WTC11 (cell line): ENCODE results near the gene EIF4E1B. TPM values are rescaled to one million over a fixed set of nuclear protein-coding genes. Genes with fewer than 3 reads are reported as not detected.

Source experiments
- ATAC-seq: fragments of 200-7000 bp; cut with Tn5 transposase; 2 replicates; pipeline ENCODE4 v1.10.0; 2021; ENCODE audit warnings: mild to moderate bottlenecking, moderate library complexity
- CTCF ChIA-PET: fragments of 300-600 bp; sonication (Branson Sonifier 250); formaldehyde crosslinking; loops from one replicate; lab custom pipeline; 2021; ENCODE audit warnings: antibody characterized with exemption; lab: Charles Lee
- POLR2A ChIA-PET: fragments of 350-600 bp; sonication (Branson Sonifier 250); formaldehyde crosslinking; loops from one replicate; lab custom pipeline; 2021; ENCODE audit warnings: antibody characterized with exemption; lab: Charles Lee
- DNase-seq: peaks from one replicate; pipeline ENCODE4 v3.0.0; 2021; ENCODE audit warnings: low spot score
- H3K27ac Mint-ChIP-seq: 2 replicates; pipeline ENCODE4 v1.8.0; 2021; ENCODE audit warnings: mixed read lengths
- H3K27me3 Mint-ChIP-seq: 2 replicates; pipeline ENCODE4 v1.8.0; 2021; ENCODE audit warnings: low read depth, mild to moderate bottlenecking, moderate library complexity, mixed read lengths
- H3K36me3 Mint-ChIP-seq: 2 replicates; pipeline ENCODE4 v1.8.0; 2021; ENCODE audit warnings: mixed read lengths
- H3K4me1 Mint-ChIP-seq: 2 replicates; pipeline ENCODE4 v1.8.0; 2022; ENCODE audit warnings: mixed read lengths
- H3K4me3 Mint-ChIP-seq: 2 replicates; pipeline ENCODE4 v1.8.0; 2021; ENCODE audit warnings: mild to moderate bottlenecking, moderate library complexity, mixed read lengths
- H3K9me3 Mint-ChIP-seq: 2 replicates; pipeline ENCODE4 v1.8.0; 2021; ENCODE audit warnings: mixed read lengths
- ATF1 ChIP-seq: sonication (generic); formaldehyde crosslinking; IDR thresholded peaks from 2 replicates; pipeline ENCODE4 v1.8.1; 2023; ENCODE audit warnings: mild to moderate bottlenecking, moderate library complexity, missing genetic modification reagents
- CBFB ChIP-seq: sonication (generic); formaldehyde crosslinking; IDR thresholded peaks from 2 replicates; pipeline ENCODE4 v1.8.1; 2022; ENCODE audit warnings: mild to moderate bottlenecking, low read depth, missing genetic modification reagents
- CREM ChIP-seq: sonication (generic); formaldehyde crosslinking; IDR thresholded peaks from 2 replicates; pipeline ENCODE4 v1.8.1; 2022; ENCODE audit warnings: mild to moderate bottlenecking, missing genetic modification reagents, moderate library complexity
- E2F5 ChIP-seq: sonication (generic); formaldehyde crosslinking; IDR thresholded peaks from 2 replicates; pipeline ENCODE4 v1.8.1; 2022; ENCODE audit warnings: mild to moderate bottlenecking, moderate library complexity, missing genetic modification reagents
- GTF2I ChIP-seq: fragments of 250-450 bp; sonication (Bioruptor Pico); conservative IDR thresholded peaks from 2 replicates; pipeline ENCODE4 v1.4.0; 2021; ENCODE audit warnings: mild to moderate bottlenecking
- IRF2 ChIP-seq: sonication (generic); formaldehyde crosslinking; IDR thresholded peaks from 2 replicates; pipeline ENCODE4 v1.8.0; 2022; ENCODE audit warnings: low read depth, missing genetic modification reagents, borderline replicate concordance
- MAX ChIP-seq: sonication (generic); formaldehyde crosslinking; IDR thresholded peaks from 2 replicates; pipeline ENCODE4 v1.8.0; 2022; ENCODE audit warnings: mild to moderate bottlenecking, missing genetic modification reagents
- MXD4 ChIP-seq: fragments of 250-450 bp; sonication (Bioruptor Pico); IDR thresholded peaks from 2 replicates; pipeline ENCODE4 v1.8.0; 2021; ENCODE audit warnings: mild to moderate bottlenecking, moderate library complexity, borderline replicate concordance
- NFE2L1 ChIP-seq: sonication (generic); formaldehyde crosslinking; IDR thresholded peaks from 2 replicates; pipeline ENCODE4 v1.8.1; 2023; ENCODE audit warnings: missing genetic modification reagents
- NFYB ChIP-seq: sonication (generic); formaldehyde crosslinking; conservative IDR thresholded peaks from 2 replicates; pipeline ENCODE4 v1.8.0; 2022; ENCODE audit warnings: low read depth, missing genetic modification reagents
- NR2C2 ChIP-seq: sonication (generic); formaldehyde crosslinking; IDR thresholded peaks from 2 replicates; pipeline ENCODE4 v1.8.0; 2022; ENCODE audit warnings: mild to moderate bottlenecking, missing genetic modification reagents
- NR3C1 ChIP-seq: sonication (generic); formaldehyde crosslinking; conservative IDR thresholded peaks from 2 replicates; pipeline ENCODE4 v1.8.1; 2023; ENCODE audit warnings: low read depth, mild to moderate bottlenecking, missing genetic modification reagents
- SP1 ChIP-seq: sonication (generic); formaldehyde crosslinking; conservative IDR thresholded peaks from 2 replicates; pipeline ENCODE4 v1.8.1; 2022; ENCODE audit warnings: missing genetic modification reagents
- ZNF263 ChIP-seq: sonication (generic); formaldehyde crosslinking; IDR thresholded peaks from 2 replicates; pipeline ENCODE4 v1.8.1; 2022; ENCODE audit warnings: low read depth, mild to moderate bottlenecking, moderate library complexity, missing genetic modification reagents
- ZNF281 ChIP-seq: sonication (generic); formaldehyde crosslinking; IDR thresholded peaks from 2 replicates; pipeline ENCODE4 v1.8.0; 2023; ENCODE audit warnings: mild to moderate bottlenecking, missing genetic modification reagents
- ZNF425 ChIP-seq: fragments of 250-450 bp; sonication (Bioruptor Pico); conservative IDR thresholded peaks from 2 replicates; pipeline ENCODE4 v1.9.0; 2021; ENCODE audit warnings: mild to moderate bottlenecking
- total RNA-seq: library from RNA; stranded (reverse); gene quantifications from 3 replicates; pipeline ENCODE4 v1.2.3, GENCODE V29; 2021
- TF ChIP-seq, protein P1 (sequence below): sonication (generic); formaldehyde crosslinking; IDR thresholded peaks from 2 replicates; pipeline ENCODE4 v1.8.1; 2023; ENCODE audit warnings: mild to moderate bottlenecking, moderate library complexity, missing genetic modification reagents

The EIF4E1B gene
- total RNA-seq, 1 experiment from 2014 or later = 0.74 TPM

DNA sequence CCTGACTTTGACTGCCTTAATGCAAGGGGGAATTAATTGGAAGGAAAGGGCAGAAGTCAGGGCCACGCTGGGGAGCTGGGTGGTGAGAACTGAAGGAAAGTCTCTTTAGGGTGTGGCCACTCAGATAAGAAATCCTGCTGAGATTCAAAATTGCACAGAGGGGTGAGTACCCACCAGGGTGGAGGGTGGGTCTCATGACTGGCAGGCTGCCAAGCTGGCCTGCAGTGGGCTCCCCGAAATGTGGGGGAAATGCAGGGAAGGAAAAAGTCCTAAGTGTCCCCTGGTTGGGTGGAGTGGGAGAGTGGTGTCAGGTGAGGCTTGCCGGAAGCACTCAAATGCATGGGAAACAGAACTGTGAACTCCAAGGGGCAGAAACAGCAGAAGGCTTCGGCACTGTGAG, 40.9 kb downstream of the EIF4E1B start:
- no peak for DNase-seq
- ChIA-PET CTCF (interaction anchor here (0.5 to 5.4 kb wide), 5 partner anchors 10 to 367 kb away, joined by 3 to 60 read pairs (median 7); no protein-coding TSS in a partner anchor), POLR2A (no interaction called here)
- no peak for ATAC-seq
- no peaks in the 10 kb centered on the region for H3K9me3 Mint-ChIP-seq
- H3K4me1 Mint-ChIP-seq = peaks cover 33% of the 10 kb centered on the region
- H3K27me3 Mint-ChIP-seq = peaks cover 7% of the 10 kb centered on the region; the same call in 1 of the 2 replicates
- H3K4me3 Mint-ChIP-seq = no peak overlapping the region
- 0 out of 2 replicates have a peak, but pooled peaks cover 2% of the 10 kb centered on the region for H3K36me3 Mint-ChIP-seq
- 0 out of 2 replicates have a peak overlapping the region, but pooled peaks have one; percentile 12 for H3K27ac Mint-ChIP-seq
- TF ChIP-seq SP1 (no peak), ZNF263 (CRISPR knock-in tag) (no peak), NR3C1 (no peak), E2F5 (CRISPR knock-in tag) (no peak), GTF2I (CRISPR knock-in tag) (no peak), NR2C2 (no peak), MAX (CRISPR knock-in tag) (no peak)

- ATAC-seq = peak; percentile 66
- peak overlapping the region; percentile 26 for H3K4me3 Mint-ChIP-seq
- POLR2A ChIA-PET = no interaction called here
Observed at GRCh38 chr5:176671890-176672747, 41.6 kb downstream of the EIF4E1B start.

DNA sequence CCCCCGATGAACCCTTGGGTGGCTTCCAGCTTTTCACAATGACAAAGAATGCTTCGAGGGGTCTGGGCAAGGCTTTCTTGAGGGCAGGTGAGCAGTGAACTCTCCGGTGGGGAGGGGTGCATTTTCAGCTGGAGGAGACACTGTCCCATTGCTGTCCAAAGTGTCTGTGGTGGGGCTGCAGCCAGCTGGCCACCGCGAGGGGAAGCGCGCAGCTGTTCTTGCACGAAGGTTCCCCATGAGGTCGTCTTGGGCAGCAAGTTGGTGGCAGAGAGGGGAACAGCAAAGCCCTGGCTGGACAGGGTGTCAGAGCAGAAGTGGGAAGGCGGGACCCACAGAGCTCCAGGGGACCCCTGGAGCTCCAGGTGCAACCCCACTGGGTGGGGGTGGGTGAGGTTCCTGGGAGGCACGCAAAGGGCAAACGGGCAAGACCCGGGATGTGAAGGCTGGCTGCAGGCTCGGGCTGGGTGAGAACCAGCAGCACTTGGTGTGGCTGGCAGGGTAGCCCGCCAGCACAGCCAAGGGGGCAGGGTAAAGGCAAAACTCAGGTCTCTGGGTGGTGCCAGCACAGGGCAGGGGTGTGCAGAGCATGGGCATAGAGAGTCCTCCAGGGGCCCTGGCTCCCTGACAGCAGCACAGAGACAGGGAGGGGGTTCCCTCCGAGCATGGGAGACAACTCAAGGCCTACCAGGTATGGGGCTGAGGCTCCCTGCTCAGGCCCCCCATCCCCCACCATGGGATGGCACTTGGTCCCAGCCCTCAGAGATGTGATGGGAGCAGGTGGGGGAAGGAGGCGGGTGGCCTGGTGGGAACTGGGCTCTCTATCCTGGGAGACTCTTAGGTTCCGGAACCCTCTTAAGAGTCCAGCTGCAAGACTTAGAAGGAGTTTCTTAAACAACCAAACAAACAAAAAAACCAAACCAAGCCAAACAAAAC, 43.4 kb downstream of the EIF4E1B start:
- DNase-seq = no peak
- Mint-ChIP-seq H3K4me1 (peaks cover 37% of the 10 kb centered on the region), H3K9me3 (no peaks in the 10 kb centered on the region), H3K4me3 (no peak overlapping the region)
- TF ChIP-seq NFYB (no peak), CBFB (CRISPR knock-in tag) (no peak)
- TF ChIP-seq, all 79 proteins: peak for 0
- Mint-ChIP-seq H3K27me3 (peaks cover 6% of the 10 kb centered on the region), H3K27ac (no peak overlapping the region), H3K36me3 (no peaks in the 10 kb centered on the region)
- no peak for ATAC-seq
- ChIA-PET POLR2A (no interaction called here), CTCF (interaction anchor here (0.8 to 5.4 kb wide), 10 partner anchors 10 to 397 kb away, joined by 3 to 60 read pairs (median 3); partner anchors contain the start of gene TSPAN17)

More at GRCh38 chr5:176671890-176672747, 41.6 kb downstream of the EIF4E1B start:
- Mint-ChIP-seq H3K36me3 (no peaks in the 10 kb centered on the region), H3K27me3 (peaks cover 7% of the 10 kb centered on the region), H3K27ac (peak overlapping the region; percentile 64), H3K4me1 (peaks cover 37% of the 10 kb centered on the region), H3K9me3 (no peaks in the 10 kb centered on the region)
- no peak for DNase-seq
- TF ChIP-seq CBFB (CRISPR knock-in tag) = peak; percentile 65; the same call in 1 of the 2 replicates
- TF ChIP-seq NFYB = no peak
- no peak for TF ChIP-seq SP1
- CTCF ChIA-PET = interaction anchor here (0.5 to 5.4 kb wide), 9 partner anchors 11 to 399 kb away, joined by 3 to 60 read pairs (median 4); no protein-coding TSS in a partner anchor

GRCh38 chr5:176674799-176675198, 44.3 kb downstream of the EIF4E1B start:
- peaks cover 37% of the 10 kb centered on the region for H3K4me1 Mint-ChIP-seq
- ATAC-seq (no peak), DNase-seq (no peak)
- H3K36me3 Mint-ChIP-seq = no peaks in the 10 kb centered on the region
- no peaks in the 10 kb centered on the region for H3K9me3 Mint-ChIP-seq
- POLR2A ChIA-PET = no interaction called here
- H3K27me3 Mint-ChIP-seq = peaks cover 9% of the 10 kb centered on the region
- TF ChIP-seq MXD4 (CRISPR knock-in tag) (no peak), IRF2 (CRISPR knock-in tag) (no peak), CREM (CRISPR knock-in tag) (no peak), ATF1 (CRISPR knock-in tag) (no peak), NFE2L1 (CRISPR knock-in tag) (no peak), ZNF263 (CRISPR knock-in tag) (no peak), ZNF281 (CRISPR knock-in tag) (no peak), ZNF425 (no peak)
- TF ChIP-seq, protein P1, sequence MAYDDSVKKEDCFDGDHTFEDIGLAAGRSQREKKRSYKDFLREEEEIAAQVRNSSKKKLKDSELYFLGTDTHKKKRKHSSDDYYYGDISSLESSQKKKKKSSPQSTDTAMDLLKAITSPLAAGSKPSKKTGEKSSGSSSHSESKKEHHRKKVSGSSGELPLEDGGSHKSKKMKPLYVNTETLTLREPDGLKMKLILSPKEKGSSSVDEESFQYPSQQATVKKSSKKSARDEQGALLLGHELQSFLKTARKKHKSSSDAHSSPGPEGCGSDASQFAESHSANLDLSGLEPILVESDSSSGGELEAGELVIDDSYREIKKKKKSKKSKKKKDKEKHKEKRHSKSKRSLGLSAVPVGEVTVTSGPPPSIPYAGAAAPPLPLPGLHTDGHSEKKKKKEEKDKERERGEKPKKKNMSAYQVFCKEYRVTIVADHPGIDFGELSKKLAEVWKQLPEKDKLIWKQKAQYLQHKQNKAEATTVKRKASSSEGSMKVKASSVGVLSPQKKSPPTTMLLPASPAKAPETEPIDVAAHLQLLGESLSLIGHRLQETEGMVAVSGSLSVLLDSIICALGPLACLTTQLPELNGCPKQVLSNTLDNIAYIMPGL (CRISPR knock-in tag) = no peak
- CTCF ChIA-PET = interaction anchor here (0.8 to 5.4 kb wide), 5 partner anchors 9 to 27 kb away, joined by 3 to 60 read pairs (median 3); partner anchors contain the start of gene TSPAN17
- H3K27ac Mint-ChIP-seq = no peak overlapping the region
- no peak overlapping the region for H3K4me3 Mint-ChIP-seq
